Tibial nerve (tissue), 4 donors: ENCODE measurements around the gene NKX2-2. TPM values are rescaled to one million over a fixed set of nuclear protein-coding genes. Genes with fewer than 3 reads are reported as not detected.

Experiments used
- DNase-seq, 2 donors: peaks; one replicate each; pipeline ENCODE4 v3.0.0-alpha.2; 2019; ENCODE audit warnings: low spot score in 2 of 2
- H3K27ac ChIP-seq, 4 donors: fragments of 200-600 bp; sonication (generic) in 3 of 4; one replicate each; pipeline ENCODE4 v1.5.1; 2017 to 2019; ENCODE audit warnings: mild to moderate bottlenecking in 1 of 4
- H3K27me3 ChIP-seq, 2 donors: fragments of 200-600 bp; sonication (generic) in 1 of 2; one replicate each; pipeline versions ENCODE4 v1.5.1 to v1.6.0; 2017 to 2019
- H3K36me3 ChIP-seq, 3 donors: fragments of 200-600 bp; sonication (generic); one replicate each; pipeline ENCODE4 v1.5.1; 2018 to 2019
- H3K4me1 ChIP-seq, 4 donors: fragments of 200-600 bp; sonication (generic) in 3 of 4; one replicate each; pipeline ENCODE4 v1.5.1; 2017 to 2019
- H3K4me3 ChIP-seq, 4 donors: fragments of 200-600 bp; sonication (generic) in 3 of 4; one replicate each; pipeline ENCODE4 v1.5.1; 2017 to 2019; ENCODE audit warnings: mild to moderate bottlenecking in 1 of 4, moderate library complexity in 1 of 4
- H3K9me3 ChIP-seq, 4 donors: fragments of 200-600 bp; sonication (generic) in 3 of 4; one replicate each; pipeline ENCODE4 v1.5.1; 2017 to 2019
- EP300 ChIP-seq, 2 donors: sonication (generic); formaldehyde crosslinking; IDR thresholded peaks; one replicate each; pipeline ENCODE4 v1.6.1; 2017; ENCODE audit warnings: antibody characterized with exemption in 2 of 2, mild to moderate bottlenecking in 1 of 2
- POLR2A ChIP-seq, 2 donors: fragments of 450-650 bp; IDR thresholded peaks; one replicate each; pipeline ENCODE4 v1.6.1; 2017; ENCODE audit warnings: antibody characterized with exemption in 2 of 2, mild to moderate bottlenecking in 2 of 2, moderate library complexity in 2 of 2
- WGBS, 2 donors: methylation state at CpG; one replicate each; pipeline ENCODE4 v1.1.5; 2018; 5-methylcytosine and 5-hydroxymethylcytosine counted together
- total RNA-seq, 4 donors: library from RNA; depleted of rRNA; stranded (reverse); fragments of >200 nt; gene quantifications; one replicate each; pipeline ENCODE4 v1.1.0, GENCODE V29; 2016
- TF ChIP-seq, protein P1 (sequence below), 5 experiments: fragments of 200-600 bp in 3 of 5; fragments of 450-650 bp in 2 of 5; sonication (generic) in 3 of 5; IDR thresholded peaks; one replicate each; pipeline ENCODE4 v1.5.1; 2016 to 2019; ENCODE audit warnings: antibody characterized with exemption in 5 of 5, mild to moderate bottlenecking in 3 of 5, moderate library complexity in 2 of 5

Gene NKX2-2
- total RNA-seq, 4 donors from 2014 or later: not detected

DNA sequence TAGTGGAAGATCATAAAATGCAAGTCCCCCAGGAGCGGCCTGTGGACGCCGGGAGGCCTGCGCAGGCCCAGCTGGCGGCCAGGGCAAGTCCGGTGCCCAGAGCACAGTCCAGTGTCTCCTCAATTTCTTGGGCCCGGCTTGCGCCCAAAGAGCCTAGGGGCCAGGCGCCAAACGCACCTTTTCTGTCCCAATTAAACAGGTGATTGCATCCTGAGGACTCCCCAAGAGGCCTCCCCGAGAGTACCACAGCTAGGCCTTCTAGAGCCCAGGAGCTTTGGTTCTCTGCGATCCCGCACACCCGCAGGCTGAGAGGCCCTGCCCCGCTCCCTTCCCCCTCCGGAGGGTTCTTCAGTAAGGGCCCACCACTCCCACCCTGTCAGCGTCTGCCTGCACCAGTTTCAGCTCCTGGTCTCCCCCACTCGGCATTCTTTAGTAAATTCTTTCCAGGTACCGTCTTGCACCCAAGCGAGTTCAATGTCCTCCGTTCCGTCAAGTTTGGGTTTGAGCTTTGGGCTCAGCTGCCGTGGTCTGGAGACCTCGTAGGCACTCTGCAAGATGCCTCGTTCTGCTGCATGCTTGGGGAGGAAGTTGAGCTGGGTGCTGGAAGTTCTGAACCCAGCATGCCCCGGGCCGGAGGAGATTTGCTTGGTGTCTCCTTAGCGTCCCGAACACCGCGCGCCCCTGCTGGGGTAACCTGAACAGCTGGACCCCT is 3.9 kb upstream of the NKX2-2 start:
- H3K4me3 ChIP-seq: no peak overlapping the region
- no peak overlapping the region for H3K27ac ChIP-seq
- H3K27me3 ChIP-seq: peaks cover 7 to 97% of the 10 kb centered on the region in 2 donors
- H3K36me3 ChIP-seq: no peaks in the 10 kb centered on the region
- no peak for DNase-seq
- no peaks in the 10 kb centered on the region for H3K9me3 ChIP-seq
- WGBS, 2 donors: 5% methylated on average over 31 to 32 of the region's 32 CpGs
- TF ChIP-seq POLR2A (IDR thresholded peaks at IDR 0.05) (no peak), EP300 (IDR thresholded peaks at IDR 0.05) (no peak)
- TF ChIP-seq, protein P1, sequence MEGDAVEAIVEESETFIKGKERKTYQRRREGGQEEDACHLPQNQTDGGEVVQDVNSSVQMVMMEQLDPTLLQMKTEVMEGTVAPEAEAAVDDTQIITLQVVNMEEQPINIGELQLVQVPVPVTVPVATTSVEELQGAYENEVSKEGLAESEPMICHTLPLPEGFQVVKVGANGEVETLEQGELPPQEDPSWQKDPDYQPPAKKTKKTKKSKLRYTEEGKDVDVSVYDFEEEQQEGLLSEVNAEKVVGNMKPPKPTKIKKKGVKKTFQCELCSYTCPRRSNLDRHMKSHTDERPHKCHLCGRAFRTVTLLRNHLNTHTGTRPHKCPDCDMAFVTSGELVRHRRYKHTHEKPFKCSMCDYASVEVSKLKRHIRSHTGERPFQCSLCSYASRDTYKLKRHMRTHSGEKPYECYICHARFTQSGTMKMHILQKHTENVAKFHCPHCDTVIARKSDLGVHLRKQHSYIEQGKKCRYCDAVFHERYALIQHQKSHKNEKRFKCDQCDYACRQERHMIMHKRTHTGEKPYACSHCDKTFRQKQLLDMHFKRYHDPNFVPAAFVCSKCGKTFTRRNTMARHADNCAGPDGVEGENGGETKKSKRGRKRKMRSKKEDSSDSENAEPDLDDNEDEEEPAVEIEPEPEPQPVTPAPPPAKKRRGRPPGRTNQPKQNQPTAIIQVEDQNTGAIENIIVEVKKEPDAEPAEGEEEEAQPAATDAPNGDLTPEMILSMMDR (IDR thresholded peaks at IDR 0.05): no peak
- H3K4me1 ChIP-seq: peaks cover 0 to 77% (median 24%) of the 10 kb centered on the region in 4 donors

DNA sequence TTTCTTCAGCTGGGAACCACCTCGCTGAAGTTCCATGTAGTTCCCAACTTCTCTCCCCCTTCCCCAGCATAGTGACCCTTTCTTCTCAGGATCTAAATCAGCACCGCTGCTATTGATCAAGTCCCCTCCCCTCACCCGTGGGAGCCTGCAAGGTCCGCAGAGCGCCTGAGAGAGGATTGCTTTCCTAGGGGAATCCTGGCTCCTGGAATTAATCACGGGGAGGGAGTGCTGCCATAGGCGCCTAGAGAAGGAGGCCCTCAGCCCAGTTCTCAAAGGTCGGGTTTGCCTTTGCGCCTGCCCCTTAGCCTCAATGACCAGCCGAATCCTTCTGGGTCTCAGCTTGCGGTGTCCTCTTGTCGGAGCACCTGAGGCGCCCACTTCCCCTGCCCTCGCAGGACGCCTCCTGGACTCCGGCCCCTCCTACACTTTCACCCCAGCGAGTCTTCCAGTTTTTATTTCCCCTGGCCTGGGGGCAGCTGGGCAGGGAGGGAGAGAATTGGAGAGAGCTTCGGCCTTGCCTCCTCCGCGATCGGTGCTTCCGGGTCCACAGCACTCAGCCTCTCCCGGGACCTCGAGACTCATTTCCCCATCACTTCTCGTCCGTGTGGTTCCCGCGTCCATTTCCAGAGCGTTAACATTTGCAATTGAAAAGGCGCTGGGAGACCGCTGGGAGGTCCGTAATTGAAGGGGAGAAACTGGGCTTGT is 3.1 kb upstream of the NKX2-2 start:
- WGBS, 2 donors: 3 to 4% methylated on average over 32 of the region's 32 CpGs
- DNase-seq: no peak
- peaks cover 0 to 77% (median 30%) of the 10 kb centered on the region in 4 donors for H3K4me1 ChIP-seq
- no peaks in the 10 kb centered on the region for H3K36me3 ChIP-seq
- no peaks in the 10 kb centered on the region for H3K9me3 ChIP-seq
- TF ChIP-seq POLR2A (IDR thresholded peaks at IDR 0.05): no peak
- TF ChIP-seq, protein P1 (IDR thresholded peaks at IDR 0.05): no peak
- no peak for TF ChIP-seq EP300 (IDR thresholded peaks at IDR 0.05)
- H3K4me3 ChIP-seq: no peak overlapping the region
- peaks cover 7 to 100% of the 10 kb centered on the region in 2 donors for H3K27me3 ChIP-seq
- no peak overlapping the region for H3K27ac ChIP-seq

DNA sequence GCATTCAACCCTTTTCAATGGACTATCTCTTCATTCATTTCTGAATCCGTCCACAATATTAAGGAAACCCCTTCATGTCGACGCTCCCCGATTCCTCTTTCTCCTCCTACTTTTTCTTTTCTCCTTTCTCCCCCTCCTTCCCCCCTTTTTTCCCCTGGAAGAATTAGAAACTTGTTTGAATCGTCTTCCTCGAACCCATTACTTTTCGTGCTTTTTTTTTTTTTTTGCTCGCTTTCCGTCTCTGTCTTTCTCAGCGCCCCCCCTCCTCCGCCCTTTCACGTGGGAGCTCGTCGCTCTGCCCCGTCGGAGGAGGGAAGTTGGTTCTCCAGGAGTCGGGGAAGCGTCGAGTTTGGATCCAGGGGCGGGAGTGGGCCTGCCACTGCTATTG is 2.3 kb upstream of the NKX2-2 start:
- no peak overlapping the region for H3K27ac ChIP-seq
- H3K9me3 ChIP-seq: no peaks in the 10 kb centered on the region
- no peak for TF ChIP-seq EP300 (IDR thresholded peaks at IDR 0.05)
- TF ChIP-seq POLR2A (IDR thresholded peaks at IDR 0.05): no peak
- TF ChIP-seq, protein P1 (IDR thresholded peaks at IDR 0.05): no peak
- H3K36me3 ChIP-seq: no peaks in the 10 kb centered on the region
- peaks cover 7 to 100% of the 10 kb centered on the region in 2 donors for H3K27me3 ChIP-seq
- no peak for DNase-seq
- 3 to 5% methylated on average over 20 of the region's 20 CpGs for WGBS, 2 donors
- H3K4me1 ChIP-seq: peaks cover 0 to 77% (median 34%) of the 10 kb centered on the region in 4 donors
- H3K4me3 ChIP-seq: no peak overlapping the region

DNA sequence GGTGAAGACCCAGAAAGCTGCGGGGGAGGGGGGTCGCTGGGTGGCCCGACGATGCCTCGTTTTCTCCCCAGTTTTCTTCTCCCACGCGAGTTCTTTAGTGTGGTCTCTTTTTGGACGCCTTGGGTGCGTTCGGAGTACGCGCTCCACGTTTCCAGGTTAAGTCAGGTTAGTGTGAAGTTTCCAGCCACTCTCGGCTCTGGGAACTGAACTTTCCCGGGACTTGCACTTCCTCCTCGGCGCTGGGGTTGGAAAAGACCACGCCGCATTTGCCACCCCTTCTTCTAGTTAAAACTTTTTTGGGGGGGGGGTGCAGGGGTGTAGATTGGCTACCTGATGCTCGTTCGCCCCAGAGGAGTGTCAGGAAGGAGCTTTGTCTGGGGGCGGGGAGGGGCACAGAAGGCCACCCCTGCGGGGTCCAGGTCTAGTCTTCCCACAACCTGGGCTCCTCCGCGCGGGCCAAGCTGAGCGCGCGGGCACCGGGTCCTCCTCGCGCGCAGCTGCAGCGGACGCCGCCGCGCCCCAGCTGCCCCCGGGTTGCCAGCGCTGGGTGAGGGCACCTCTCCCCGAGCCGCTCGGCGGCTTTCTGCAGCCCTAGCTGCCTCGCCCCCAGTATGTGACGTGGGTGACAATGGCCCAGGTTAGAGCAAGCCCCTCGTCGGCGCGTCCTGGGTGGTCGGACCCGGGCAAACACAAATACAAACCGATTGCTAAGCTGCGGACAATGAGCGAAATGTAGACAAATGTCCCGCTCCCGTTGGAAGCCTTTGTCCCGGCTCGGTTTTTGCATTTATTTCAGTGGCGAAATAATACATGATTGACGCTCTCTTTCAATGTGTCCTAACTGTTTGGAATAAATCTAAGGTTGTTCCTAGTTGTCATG is 1.7 kb upstream of the NKX2-2 start:
- Histone ChIP-seq H3K27me3 (peaks cover 7 to 100% of the 10 kb centered on the region in 2 donors), H3K36me3 (no peaks in the 10 kb centered on the region), H3K27ac (no peak overlapping the region), H3K4me1 (peaks cover 0 to 79% (median 39%) of the 10 kb centered on the region in 4 donors), H3K4me3 (no peak overlapping the region), H3K9me3 (no peaks in the 10 kb centered on the region)
- WGBS, 2 donors: 1 to 2% methylated on average over 29 to 45 of the region's 61 CpGs
- TF ChIP-seq, protein P1 (IDR thresholded peaks at IDR 0.05): no peak
- no peak for TF ChIP-seq EP300 (IDR thresholded peaks at IDR 0.05)
- no peak for TF ChIP-seq POLR2A (IDR thresholded peaks at IDR 0.05)
- DNase-seq: no peak
